OCI-LY1 (cell line): ENCODE data around the gene POLE.

Source experiments
- CTCF ChIP-seq: fragments of 200-600 bp; sonication (generic), shearing (Covaris generic); IDR thresholded peaks from 2 replicates; pipeline ENCODE4 v1.5.1; 2017; ENCODE audit warnings: mild to moderate bottlenecking, antibody characterized with exemption, low read length, moderate library complexity, mixed read lengths
- EZH2 ChIP-seq: fragments of 200-600 bp; sonication (generic), shearing (Covaris generic); IDR thresholded peaks from 2 replicates; pipeline ENCODE4 v1.8.0; 2017; ENCODE audit warnings: borderline replicate concordance, mixed run types, mild to moderate bottlenecking, antibody characterized with exemption, low read length, moderate library complexity, mixed read lengths

DNA sequence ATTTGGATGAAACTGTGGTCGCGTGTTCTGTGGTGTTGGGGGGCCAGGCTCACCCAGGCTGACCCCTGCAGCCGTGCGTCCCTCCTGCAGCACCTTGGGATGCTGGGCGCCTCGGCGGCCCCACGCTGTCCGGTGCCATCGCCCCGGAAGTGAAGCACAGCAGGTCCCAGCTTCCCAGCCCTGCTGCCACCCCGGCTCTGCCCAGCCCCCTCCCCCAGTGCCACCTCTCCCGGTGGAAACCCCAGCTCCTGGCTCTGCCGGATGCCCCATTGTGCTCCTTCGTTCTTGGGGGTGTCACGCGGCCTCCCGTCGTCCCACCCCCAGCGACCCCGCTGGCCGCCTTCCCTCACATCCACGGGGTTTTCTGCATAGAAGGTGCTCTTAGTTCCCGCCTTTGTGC is 102.0 kb downstream of the POLE start:
- TF ChIP-seq EZH2 (no peak), CTCF (no peak)
